ENCODE data around the gene FAM222B. TPM values are rescaled to one million over a fixed set of nuclear protein-coding genes. Genes with fewer than 3 reads are reported as not detected.
"Not testable (repeated sequence)": the region's sequence is repeated elsewhere in the genome, so short reads cannot be mapped to it uniquely, and the experiment has no call there.

FAM222B gene
- polyA plus RNA-seq, 1 donor, result 20.6 TPM

DNA sequence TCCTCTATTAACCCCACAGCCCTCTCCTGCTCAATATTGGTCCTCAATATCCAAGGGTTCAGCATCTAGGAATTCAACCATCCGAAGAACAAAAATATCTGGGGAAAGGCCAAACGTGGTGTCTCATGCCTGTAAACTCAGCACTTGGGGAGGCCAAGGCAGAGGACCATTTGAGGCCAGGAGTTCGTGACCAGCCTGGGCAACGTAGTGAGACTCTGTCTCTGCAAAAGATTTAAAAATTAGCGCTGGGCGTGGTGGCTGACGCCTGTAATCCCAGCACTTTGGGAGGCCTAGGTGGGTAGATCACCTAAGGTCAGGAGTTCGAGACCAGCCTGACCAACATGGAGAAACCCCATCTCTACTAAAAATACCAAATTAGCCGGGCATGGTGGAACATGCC lies 4.1 kb upstream of the FAM222B start:
- not testable (repeated sequence) for DNase-seq

DNA sequence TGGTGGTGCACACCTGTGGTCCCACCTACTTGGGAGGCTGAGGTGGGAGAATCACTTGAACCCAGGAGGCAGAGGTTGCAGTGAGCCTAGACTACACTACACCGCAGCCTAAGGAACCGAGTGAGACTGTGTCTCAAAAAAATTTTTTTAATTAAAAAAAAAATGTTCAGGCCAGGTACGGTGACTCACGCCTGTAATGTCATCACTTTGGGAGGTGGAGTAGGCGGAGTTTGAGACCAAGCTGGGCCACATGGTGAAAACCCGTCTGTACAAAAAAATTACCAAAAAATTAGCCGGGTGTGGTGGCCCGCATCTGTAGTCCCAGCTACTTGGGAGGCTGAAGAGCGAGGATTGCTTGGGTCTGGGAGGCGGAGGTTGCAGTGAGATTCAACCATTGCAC lies 3.6 kb upstream of the FAM222B start:
- DNase-seq, result no peak

DNA sequence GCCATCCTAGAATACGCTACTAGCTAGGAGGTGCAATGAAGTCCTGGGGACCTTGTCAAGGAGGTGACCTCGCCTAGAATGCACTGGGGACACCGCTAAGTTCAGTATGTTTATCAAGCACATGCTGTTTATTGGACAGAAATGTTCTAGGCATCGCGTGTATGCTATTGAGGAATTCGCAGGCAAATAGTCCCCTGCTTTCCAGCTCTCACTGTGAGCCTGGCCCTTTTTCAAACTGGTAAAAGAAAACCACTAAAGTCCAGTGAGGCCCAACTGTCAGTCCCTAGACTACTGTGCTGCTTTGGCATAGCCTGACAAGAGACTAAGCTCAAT lies 1.2 kb upstream of the FAM222B start:
- no peak for DNase-seq

DNA sequence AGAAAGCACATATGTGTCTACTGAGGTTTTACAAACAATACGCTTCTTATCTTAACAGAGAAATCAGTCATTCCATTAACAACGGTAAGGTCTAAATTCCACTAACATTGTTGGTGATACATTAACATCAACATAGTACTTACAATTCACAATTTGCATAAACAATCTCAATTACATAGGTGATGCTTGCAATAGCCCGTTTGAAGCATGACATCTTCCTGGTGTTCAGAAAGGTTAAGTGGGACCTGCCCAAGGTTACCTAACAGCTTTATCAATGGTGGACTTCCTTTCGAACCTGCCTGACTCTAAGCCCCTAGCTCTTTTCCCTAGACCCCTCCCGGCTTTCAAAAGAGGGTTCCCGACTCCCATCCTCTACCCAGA lies 699 bp downstream of the FAM222B start:
- peak; percentile 6 for DNase-seq

DNA sequence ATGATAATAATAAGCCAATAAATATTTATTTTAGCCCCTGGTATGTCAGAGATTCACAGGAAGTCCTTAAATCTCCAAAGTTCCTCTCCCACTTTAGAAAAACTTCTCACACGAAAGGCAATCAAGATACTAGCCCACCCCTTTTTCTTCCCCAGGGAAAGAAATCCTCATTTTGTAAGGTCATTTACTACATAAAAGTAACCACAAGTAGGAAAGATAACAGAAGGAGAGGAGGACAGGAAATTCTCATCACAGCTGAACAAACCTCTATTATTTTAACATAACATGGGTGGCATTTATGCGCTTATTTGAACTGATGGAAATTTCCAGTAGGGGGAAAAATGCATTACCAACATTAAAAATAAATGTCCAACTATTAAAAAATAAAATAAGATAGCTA lies 3.4 kb downstream of the FAM222B start:
- DNase-seq, result no peak

DNA sequence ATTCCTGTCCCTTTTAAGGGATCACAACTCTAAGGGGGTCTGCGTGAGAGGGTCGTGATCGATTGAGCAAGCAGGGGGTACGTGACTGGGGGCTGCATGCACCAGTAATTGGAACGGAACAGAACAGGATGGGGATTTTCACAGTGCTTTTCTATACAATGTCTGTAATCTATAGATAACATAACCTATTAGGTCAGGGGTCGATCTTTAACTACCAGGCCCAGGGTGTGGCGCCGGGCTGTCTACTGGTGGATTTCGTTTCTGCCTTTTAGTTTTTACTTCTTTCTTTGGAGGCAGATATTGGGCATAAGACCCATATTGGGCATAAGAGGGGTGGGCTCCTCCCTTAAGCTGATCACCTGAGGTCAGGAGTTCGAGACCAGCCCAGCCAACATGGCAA lies 6.0 kb downstream of the FAM222B start:
- DNase-seq, result not testable (repeated sequence)

DNA sequence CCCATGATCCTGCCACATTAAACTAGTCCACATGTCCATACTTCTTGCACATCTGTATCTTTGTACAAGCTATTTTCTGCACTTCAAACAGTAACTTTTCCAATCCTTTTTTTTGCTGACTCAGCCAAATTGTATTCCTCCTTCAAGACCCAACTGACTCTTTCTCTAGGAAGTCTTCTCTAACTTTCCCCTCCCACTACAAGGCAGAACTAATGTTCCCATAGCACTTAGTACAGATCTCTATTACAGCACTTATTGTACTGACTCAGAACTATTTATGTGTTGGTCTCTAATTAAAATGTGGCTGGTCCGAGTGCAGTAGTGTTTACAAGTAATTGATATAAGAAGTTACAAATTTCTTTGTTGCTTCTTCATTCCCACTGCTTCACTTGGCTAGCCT lies 8.2 kb downstream of the FAM222B start:
- no peak for DNase-seq

DNA sequence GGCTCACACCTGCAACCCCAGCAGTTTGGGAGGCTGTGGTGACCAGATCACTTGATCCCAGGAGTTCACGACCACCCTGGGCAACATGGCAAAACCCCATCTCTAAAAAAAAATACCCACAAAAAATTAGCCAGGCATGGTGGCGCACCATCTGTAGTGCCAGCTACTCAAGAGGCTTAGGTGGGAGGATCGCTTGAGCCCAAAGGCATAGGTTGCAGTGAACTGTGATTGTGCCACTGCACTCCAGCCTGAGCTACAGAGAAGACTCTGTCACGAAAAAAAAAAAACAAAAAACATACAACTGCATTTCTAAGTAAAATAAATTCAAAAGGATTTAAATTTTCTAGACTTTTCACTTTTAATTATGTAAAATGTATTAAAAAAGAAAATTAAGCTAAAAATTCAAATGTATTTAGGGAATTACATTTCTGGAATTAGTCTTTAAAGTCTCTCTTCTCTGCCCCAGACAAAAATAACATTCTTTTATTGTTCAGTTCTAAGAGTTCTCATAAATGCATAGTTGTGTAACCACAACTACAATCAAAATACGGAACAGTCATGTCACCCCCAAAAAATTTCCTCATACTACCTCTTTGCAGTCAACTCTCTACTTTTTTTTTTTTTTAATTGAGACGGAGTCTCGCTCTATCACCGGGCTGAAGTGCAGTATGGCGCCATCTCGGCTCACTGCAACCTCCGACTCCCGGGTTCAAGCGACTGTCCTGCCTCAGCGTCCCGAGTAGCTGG lies 14.1 kb downstream of the FAM222B start:
- no peak for DNase-seq

DNA sequence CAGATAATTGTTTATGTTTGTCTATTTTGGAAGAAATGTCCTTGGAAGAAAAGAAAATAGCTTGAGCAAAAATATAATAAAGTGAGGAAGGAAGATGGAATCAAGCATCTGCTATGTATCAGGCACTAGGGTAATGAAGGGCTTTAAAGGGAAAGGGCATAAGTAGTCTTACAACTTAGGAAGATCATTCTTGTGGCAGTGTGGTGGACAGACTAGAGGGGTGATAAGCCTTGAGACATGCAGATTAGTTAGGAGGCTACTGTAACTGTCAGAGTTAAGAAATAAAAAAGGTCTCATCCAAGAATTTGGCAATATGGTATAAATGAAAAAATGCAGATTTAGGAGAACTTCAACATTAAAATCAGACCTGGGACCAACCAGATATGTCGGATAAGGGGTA lies 14.9 kb downstream of the FAM222B start:
- DNase-seq, result no peak

DNA sequence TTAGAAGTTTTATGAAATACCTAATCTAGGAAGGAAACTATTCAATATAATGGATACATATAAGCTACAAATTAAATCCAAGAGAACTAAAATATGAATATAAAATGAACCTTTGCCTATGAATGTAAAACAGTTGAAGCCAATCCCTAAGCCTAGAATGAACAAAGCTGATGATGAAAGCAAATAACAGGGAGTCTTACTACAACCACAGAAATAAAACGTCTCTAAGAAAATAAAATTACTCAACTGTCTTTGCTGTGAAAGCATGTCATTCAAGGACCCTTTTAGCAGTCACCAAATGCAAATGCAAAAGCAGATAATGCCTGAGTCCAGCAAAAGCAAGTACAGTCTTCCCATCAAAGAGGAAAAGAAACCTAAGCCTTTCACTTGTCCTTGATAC lies 23.0 kb downstream of the FAM222B start:
- DNase-seq, result no peak

DNA sequence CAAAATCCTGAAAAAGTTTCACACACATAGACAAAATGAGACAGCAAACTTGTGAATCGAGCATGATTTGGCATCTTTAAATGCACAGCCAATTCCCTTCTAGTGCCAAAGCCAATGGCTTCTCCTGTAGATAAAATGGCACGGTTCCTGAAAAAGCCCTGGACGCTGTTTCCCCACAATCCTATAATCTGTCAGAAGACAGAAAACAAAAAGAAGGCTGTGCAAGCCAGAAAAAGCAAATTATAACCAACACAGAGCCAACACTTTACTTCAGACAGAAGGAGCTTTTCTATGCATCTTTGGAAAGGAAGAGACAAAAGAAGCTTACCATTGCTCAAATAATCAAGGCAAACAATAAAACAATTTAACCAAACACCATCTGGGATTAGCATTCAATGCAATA lies 23.8 kb downstream of the FAM222B start:
- no peak for DNase-seq

DNA sequence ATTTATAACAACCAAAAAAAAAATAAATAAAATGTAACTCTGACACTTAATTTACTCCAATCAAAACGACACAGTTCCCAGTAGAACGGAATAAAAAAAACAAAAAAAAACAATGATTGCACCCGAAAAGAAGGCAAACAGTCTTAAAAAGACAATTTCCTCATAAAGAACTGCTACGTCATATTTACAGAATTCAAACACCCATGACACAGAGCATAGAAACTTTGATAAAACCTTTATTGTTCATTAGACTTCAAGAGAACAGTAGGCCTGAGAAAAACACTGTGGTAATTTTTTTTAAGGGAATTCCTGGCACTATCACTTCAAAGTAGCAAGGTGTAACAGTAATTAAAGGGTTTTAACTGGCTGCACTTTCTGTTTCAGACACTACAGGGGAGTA lies 26.1 kb downstream of the FAM222B start:
- DNase-seq, result no peak

DNA sequence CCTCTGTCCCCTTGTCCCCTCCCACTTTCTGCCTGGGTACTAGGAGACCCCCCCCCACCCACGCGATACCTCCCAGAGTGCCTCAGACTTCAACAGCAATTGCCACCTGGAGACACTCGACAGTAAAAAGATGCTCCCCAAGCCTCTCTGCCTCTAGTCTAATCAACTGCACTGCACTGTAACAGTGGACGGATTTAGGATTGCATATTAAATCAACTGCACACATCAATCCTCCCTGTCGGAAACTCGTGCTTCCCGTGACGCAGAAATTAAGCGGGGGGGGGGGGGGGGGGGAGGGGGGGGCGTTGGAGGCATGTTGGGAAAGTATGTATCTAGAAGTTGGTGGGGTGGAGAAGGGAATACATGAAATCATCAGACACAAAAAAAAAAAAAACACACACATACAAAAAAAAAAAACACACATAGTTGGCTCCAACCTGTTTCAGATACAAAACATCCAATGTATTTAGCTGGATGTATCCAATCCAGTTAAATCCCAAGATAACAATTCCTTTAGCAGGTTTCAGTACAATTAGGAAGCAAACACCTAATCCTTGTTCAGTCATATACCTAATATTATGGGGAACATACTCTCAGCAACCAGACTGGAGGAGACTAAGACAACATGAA lies 29.7 kb downstream of the FAM222B start:
- no peak for DNase-seq

DNA sequence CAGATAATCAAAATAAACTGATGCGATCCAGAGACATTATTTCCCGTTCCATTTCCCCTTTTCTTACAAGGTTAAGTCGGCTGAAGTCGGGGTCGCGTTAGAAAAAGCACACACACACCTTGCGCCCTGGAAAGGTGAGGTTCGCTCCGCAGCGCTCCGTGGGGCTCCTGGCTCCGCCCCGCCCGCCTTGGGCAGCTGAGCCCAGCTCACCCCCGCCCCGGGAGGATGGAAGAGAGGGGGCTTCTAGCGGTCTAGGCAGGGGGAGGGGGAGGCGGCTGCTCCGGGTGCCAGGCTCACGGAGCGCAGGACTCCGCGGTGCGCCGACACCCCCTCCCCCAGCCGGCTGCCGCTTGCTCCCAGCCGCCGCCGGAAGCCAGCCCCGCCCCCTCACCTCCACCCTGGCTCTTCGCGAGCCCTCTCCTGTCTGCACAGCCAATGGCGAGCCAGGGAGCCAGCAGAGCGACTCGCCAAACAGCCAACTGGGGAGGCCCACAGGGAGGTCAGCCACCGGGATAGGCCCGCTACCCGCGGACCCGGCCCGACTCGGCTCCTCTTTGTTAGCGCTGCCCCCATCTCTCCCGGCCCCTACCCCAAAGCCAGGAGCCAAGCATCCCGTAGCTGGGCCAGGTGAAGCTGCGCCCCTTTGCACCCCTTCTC lies 30.4 kb downstream of the FAM222B start:
- peak; percentile 96 for DNase-seq

DNA sequence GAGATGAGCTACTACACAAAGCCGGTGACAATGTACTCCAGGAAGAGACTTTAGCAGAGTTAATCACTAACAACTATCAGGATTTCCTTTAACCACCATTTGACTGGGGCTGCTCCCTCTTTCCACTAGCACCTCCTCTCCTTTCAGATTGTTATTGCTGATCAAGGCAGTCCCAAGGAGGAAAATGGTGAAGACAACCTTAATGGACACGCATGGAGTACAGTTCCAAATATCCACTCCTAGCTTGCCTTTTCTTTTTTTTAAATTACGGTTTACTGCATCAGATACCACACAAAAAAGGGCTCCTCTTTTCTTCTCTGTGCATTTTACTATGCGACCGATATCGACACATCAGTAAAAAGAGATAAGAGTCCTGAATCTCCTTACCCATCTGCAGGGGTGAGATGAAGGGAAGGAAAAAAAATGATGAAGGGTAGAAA lies 30.9 kb downstream of the FAM222B start:
- peak; percentile 34 for DNase-seq

DNA sequence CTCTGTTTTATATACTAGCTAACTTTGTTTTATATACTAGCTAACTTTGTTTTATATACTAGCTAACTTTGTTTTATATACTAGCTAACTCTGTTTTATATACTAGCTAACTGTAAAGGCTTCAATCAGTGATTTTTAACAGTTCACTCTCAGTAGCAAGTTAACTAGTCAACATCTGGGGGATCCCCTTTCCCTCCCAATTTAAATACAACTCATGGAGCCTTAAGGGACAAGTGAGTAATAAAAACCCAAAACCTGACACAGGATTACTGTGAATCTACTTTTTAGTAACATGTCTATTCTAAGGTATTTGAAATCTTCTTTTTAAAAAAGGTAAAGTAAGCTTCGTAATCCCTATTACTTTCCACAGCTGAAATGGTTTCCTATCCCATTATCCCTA lies 32.2 kb downstream of the FAM222B start:
- no peak for DNase-seq

DNA sequence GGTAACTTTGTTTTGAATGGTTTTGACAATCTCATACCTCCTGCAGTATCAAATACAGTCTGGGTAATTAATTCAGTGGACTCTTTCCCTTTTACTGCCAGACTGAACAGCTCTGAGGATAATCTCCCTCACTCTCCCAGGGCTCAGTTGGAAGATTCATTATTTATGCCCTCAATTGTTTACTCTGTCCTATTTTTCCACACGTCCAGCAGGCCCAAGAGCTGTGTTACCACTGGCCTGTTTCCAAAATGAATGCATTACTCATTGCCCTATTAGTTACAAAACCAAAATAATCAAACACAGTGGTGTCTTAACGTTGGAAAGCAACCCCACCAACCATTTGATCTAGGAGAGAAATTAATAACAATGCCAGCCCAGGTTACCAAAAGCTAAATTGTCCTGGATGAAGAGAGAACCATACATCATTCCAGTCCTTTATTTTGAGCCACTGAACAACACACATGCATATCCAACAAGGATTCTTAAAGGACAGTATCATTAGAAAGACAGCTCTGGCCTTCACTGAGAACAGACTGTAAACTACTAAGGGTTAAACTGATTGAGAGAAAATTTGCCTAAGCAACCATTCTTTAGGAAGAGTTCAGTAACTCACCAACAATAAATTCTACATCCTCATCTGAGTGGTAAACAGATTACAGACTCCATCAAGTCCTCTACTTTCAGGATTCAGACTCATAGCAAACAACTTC lies 34.5 kb downstream of the FAM222B start:
- no peak for DNase-seq

DNA sequence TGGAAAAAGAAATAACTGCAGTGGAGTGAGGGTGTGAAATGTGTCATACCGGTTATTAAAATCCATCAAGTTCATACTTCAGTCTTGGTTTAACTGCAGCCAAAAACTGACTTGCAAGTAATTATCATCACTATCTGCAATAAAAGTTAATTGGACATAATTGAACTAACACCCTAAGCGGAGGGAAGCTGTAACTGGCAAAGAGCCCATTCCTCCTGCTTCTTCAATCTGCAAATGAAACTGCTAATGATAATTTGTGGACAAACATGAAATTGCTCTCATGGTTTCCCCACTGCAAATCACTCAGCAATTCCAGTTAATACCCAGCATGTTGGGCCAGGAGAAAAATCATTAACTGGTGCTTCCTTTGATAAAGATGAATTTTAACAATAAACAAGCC lies 46.5 kb downstream of the FAM222B start:
- DNase-seq, result no peak

DNA sequence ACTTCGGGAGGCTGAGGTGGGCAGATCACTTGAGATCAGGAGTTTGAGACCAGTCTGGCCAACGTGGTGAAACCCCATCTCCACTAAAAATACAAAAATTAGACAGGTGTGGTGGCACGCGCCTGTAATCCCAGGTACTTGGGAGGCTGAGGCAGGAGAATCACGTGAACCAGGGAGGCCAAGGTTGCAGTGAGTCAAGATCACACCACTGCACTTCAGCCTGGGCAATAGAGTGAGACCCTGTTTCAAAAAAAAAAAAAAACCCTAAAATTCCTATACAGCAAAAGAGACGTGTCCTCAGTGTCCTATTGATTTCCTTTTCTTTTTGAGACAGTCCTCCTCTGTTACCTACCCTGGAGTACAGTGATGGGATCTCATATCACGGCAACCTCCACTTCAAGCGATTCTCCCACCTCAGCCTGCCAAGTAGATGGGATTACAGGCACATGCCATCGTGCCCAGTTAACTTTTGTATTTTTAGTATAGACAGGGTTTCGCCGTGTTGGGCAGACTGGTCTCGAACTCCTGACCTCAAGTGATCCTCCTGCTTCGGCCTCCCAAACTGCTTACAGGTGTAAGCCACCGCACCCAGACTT lies 47.6 kb downstream of the FAM222B start:
- not testable (repeated sequence) for DNase-seq

DNA sequence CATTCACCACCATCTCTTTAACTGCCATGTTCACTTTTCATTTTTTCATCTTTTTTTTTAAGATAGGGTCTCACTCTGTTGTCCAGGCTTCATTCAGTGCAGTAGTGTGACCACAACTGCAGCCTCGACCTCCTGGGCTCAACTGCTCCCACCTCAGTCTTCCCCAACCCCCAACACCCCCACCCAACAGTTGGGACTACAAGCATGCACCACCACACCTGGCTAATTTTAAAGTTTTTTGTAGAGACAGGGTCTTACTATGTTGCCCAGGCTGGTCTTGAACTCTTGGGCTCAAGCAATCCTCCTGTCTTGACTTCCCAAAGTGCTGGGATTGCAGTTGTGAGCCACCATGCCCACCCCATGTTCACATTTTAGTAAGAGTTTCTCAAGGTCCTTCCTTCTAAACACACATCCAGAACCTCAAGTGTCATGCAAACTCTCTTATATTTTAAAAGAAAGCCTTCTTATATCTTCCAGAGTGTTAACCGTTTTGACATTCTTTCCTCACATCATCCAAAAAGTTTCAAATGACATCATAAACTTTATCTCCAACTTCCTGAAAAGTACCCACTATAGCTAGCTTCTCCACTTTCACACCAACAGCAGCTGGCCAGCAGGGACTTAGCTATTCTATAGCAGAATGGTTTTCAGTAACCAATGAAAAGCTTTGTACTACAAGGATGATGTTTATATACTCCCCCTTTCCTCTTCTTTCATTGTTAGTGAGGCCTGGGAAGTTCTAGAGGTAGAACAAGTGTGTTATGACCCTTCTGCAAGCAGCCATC lies 49.5 kb downstream of the FAM222B start:
- DNase-seq, result no peak

DNA sequence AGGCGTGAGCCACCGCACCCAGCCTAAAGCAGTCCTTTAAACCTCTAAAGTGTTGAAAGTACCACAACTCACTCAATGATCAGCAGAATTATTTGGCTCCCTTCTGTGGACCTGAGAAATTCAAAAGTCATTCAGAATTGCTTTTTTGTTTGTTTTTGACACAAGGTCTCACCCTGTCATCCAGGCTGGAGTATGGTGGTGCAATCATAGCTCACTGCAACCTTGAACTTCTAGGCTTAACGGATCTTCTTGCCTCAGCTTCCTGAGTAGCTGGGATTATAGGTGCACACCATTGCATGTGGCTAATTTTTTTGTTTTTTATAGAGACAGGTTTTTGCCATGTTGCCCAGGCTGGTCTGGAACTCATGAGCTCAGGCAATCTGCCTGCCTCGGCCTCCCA lies 54.5 kb downstream of the FAM222B start:
- DNase-seq, result no peak

DNA sequence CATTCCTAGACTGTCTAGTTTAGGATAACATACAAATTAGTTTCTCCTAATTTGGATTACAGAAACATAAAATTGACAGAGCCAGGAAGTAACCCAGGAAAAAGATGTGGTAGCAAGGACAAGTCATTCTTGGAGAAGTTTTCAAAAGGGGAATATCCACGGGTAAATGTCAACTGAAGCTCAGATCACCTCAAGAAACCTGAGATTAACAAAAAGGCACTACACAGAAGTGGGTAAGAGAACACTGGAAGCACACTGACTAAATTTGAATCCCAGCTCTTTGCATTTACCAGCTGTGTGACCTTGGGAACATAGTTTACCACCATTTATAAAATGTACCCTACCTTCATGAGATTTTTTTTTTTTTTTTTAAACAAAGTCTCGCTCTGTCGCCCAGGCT lies 59.4 kb downstream of the FAM222B start:
- DNase-seq, result no peak

All from left kidney (tissue), 2 donors.